Measurements from ENCODE around the gene OR5C1. TPM values are rescaled to one million over a fixed set of nuclear protein-coding genes. Genes with fewer than 3 reads are reported as not detected.

The OR5C1 gene
- total RNA-seq, 3 donors from 2014 or later (not counting 1 experiment from before 2014, with no cell fraction given): not detected

- peak; percentile 32 to 49 (median 35) for ATAC-seq
- TF ChIP-seq, protein P1, sequence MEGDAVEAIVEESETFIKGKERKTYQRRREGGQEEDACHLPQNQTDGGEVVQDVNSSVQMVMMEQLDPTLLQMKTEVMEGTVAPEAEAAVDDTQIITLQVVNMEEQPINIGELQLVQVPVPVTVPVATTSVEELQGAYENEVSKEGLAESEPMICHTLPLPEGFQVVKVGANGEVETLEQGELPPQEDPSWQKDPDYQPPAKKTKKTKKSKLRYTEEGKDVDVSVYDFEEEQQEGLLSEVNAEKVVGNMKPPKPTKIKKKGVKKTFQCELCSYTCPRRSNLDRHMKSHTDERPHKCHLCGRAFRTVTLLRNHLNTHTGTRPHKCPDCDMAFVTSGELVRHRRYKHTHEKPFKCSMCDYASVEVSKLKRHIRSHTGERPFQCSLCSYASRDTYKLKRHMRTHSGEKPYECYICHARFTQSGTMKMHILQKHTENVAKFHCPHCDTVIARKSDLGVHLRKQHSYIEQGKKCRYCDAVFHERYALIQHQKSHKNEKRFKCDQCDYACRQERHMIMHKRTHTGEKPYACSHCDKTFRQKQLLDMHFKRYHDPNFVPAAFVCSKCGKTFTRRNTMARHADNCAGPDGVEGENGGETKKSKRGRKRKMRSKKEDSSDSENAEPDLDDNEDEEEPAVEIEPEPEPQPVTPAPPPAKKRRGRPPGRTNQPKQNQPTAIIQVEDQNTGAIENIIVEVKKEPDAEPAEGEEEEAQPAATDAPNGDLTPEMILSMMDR (IDR thresholded peaks at IDR 0.05): no peak
- no peak for DNase-seq
- peaks cover 15 to 24% of the 10 kb centered on the region in 2 donors for H3K4me1 Mint-ChIP-seq
- no peaks in the 10 kb centered on the region for H3K36me3 Mint-ChIP-seq
- peak overlapping the region; percentile 89 to 94 for H3K27ac Mint-ChIP-seq
- intact Hi-C loops (cut with micrococcal nuclease): loop anchor here (10.0 kb wide), 1 partner anchor 551 kb away; the partner anchor contains the start of genes MRRF and RBM18
- peak overlapping the region; percentile 47 for H3K27ac ChIP-seq (ENCODE audit: low read length)
- H3K36me3 ChIP-seq (ENCODE audit: control insufficient read depth, insufficient read depth, low read length): peaks cover 19% of the 10 kb centered on the region
- peaks cover 17% of the 10 kb centered on the region for H3K4me1 ChIP-seq (ENCODE audit: control insufficient read depth, insufficient read depth, low read length)
- peak overlapping the region; percentile 43 for H3K4me3 Mint-ChIP-seq
- H3K27me3 Mint-ChIP-seq (ENCODE audit: low read depth in 2 of 2): no peaks in the 10 kb centered on the region
- H3K4me3 ChIP-seq (ENCODE audit: low read length): no peak overlapping the region
- H3K9me3 ChIP-seq (ENCODE audit: control insufficient read depth, insufficient read depth, low read length): no peaks in the 10 kb centered on the region
- no peaks in the 10 kb centered on the region for H3K9me3 Mint-ChIP-seq
- H3K27me3 ChIP-seq (ENCODE audit: control insufficient read depth, insufficient read depth, low read length): no peaks in the 10 kb centered on the region
Measured at GRCh38 chr9:122815544-122815943, 26.8 kb downstream of the OR5C1 start.

- H3K4me3 Mint-ChIP-seq: peak overlapping the region; percentile 78
- H3K27ac Mint-ChIP-seq: peak overlapping the region; percentile 89 to 94
- peaks cover 20% of the 10 kb centered on the region for H3K36me3 ChIP-seq (ENCODE audit: control insufficient read depth, insufficient read depth, low read length)
- H3K27me3 Mint-ChIP-seq (ENCODE audit: low read depth in 2 of 2): no peaks in the 10 kb centered on the region
- H3K27me3 ChIP-seq (ENCODE audit: control insufficient read depth, insufficient read depth, low read length): no peaks in the 10 kb centered on the region
- H3K9me3 Mint-ChIP-seq: no peaks in the 10 kb centered on the region
- ATAC-seq (peak; percentile 90 to 95 (median 93)), DNase-seq (peak; percentile 40 to 68)
- intact Hi-C loops (cut with micrococcal nuclease): loop anchor here (10.0 kb wide), 1 partner anchor 552 kb away; the partner anchor contains the start of genes MRRF and RBM18
- TF ChIP-seq, protein P1 (IDR thresholded peaks at IDR 0.05): no peak
- H3K4me1 ChIP-seq (ENCODE audit: control insufficient read depth, insufficient read depth, low read length): peaks cover 17% of the 10 kb centered on the region
- H3K27ac ChIP-seq (ENCODE audit: low read length): peak overlapping the region; percentile 47
- peaks cover 15 to 28% of the 10 kb centered on the region in 2 donors for H3K4me1 Mint-ChIP-seq
- H3K36me3 Mint-ChIP-seq: no peaks in the 10 kb centered on the region
- H3K4me3 ChIP-seq (ENCODE audit: low read length): no peak overlapping the region
- 15% methylated on average over 17 of the region's 17 CpGs for WGBS (ENCODE audit: insufficient coverage)
- no peaks in the 10 kb centered on the region for H3K9me3 ChIP-seq (ENCODE audit: control insufficient read depth, insufficient read depth, low read length)
Measured at GRCh38 chr9:122816163-122816867, 27.6 kb downstream of the OR5C1 start.

- H3K4me3 ChIP-seq (ENCODE audit: low read length): no peak overlapping the region
- no peaks in the 10 kb centered on the region for H3K27me3 Mint-ChIP-seq (ENCODE audit: low read depth in 2 of 2)
- no peak overlapping the region for H3K4me3 Mint-ChIP-seq
- H3K27ac ChIP-seq (ENCODE audit: low read length): no peak overlapping the region
- intact Hi-C loops (cut with micrococcal nuclease): loop anchor here (10.0 kb wide), 1 partner anchor 555 kb away; the partner anchor contains the start of genes MRRF and RBM18
- peaks cover 17% of the 10 kb centered on the region for H3K4me1 ChIP-seq (ENCODE audit: control insufficient read depth, insufficient read depth, low read length)
- DNase-seq: no peak
- no peak for ATAC-seq
- no peaks in the 10 kb centered on the region for H3K9me3 Mint-ChIP-seq
- no peaks in the 10 kb centered on the region for H3K36me3 Mint-ChIP-seq
- peaks cover 43% of the 10 kb centered on the region for H3K36me3 ChIP-seq (ENCODE audit: control insufficient read depth, insufficient read depth, low read length)
- no peak overlapping the region for H3K27ac Mint-ChIP-seq
- no peaks in the 10 kb centered on the region for H3K27me3 ChIP-seq (ENCODE audit: control insufficient read depth, insufficient read depth, low read length)
- peaks cover 29 to 42% of the 10 kb centered on the region in 2 donors for H3K4me1 Mint-ChIP-seq
- TF ChIP-seq, protein P1 (IDR thresholded peaks at IDR 0.05): no peak
- WGBS (ENCODE audit: insufficient coverage): 100% methylated on average over 1 of the region's 3 CpGs
- no peaks in the 10 kb centered on the region for H3K9me3 ChIP-seq (ENCODE audit: control insufficient read depth, insufficient read depth, low read length)
Measured at GRCh38 chr9:122819326-122819725, 30.6 kb downstream of the OR5C1 start.
